Naive thymus-derived CD8-positive, alpha-beta T cell (primary cell): ENCODE measurements around the gene GSX2. TPM values are rescaled to one million over a fixed set of nuclear protein-coding genes. Genes with fewer than 3 reads are reported as not detected.

Experiments
- ATAC-seq, 2 donors: fragments of 150-1000 bp; cut with Tn5 transposase in 1 of 2; sonication (Bioruptor Pico), chemical (Tn5 transposase) in 1 of 2; 1 replicate in 1 of 2; 2 replicates in 1 of 2; pipeline ENCODE4 v1.10.0; 2021; ENCODE audit warnings: mild to moderate bottlenecking in 2 of 2, moderate library complexity in 2 of 2
- POLR2A ChIA-PET: fragments of 350-600 bp; sonication (Branson Sonifier 250); formaldehyde crosslinking; loops from one replicate; lab custom pipeline; 2021; ENCODE audit warnings: antibody characterized with exemption; lab: Charles Lee
- DNase-seq, 10 donors: peaks; one replicate each; pipeline versions ENCODE4 v3.0.0 to v3.0.0-alpha.2; 2020 to 2022
- H3K27ac Mint-ChIP-seq, 10 donors: one replicate each; pipeline ENCODE4 v1.8.0; 2020 to 2022; ENCODE audit warnings: mild to moderate bottlenecking in 10 of 10, mixed read lengths in 10 of 10, moderate library complexity in 4 of 10, inconsistent platforms in 1 of 10
- H3K27me3 Mint-ChIP-seq, 5 donors: one replicate each; pipeline ENCODE4 v1.8.0; 2021 to 2022; ENCODE audit warnings: mixed read lengths in 5 of 5
- H3K36me3 Mint-ChIP-seq, 3 donors: one replicate each; pipeline ENCODE4 v1.8.0; 2020 to 2022; ENCODE audit warnings: mixed read lengths in 3 of 3, mild to moderate bottlenecking in 2 of 3, inconsistent platforms in 1 of 3
- H3K4me1 Mint-ChIP-seq, 4 donors: one replicate each; pipeline ENCODE4 v1.8.0; 2021 to 2022; ENCODE audit warnings: mixed read lengths in 4 of 4
- H3K4me3 Mint-ChIP-seq, 10 donors: one replicate each; pipeline ENCODE4 v1.8.0; 2020 to 2022; ENCODE audit warnings: mild to moderate bottlenecking in 10 of 10, mixed read lengths in 10 of 10, moderate library complexity in 6 of 10, inconsistent platforms in 1 of 10
- H3K9me3 Mint-ChIP-seq, 9 donors: one replicate each; pipeline ENCODE4 v1.8.0; 2020 to 2022; ENCODE audit warnings: mixed read lengths in 9 of 9, mild to moderate bottlenecking in 3 of 9, inconsistent platforms in 1 of 9, moderate library complexity in 1 of 9
- polyA plus RNA-seq, 3 donors: library from polyadenylated mRNA; unstranded; fragments of 300-500 nt; fragmentation: Illumina TruSeq; gene quantifications; one replicate each; pipeline ENCODE4 v1.2.3, GENCODE V29; 2021
- total RNA-seq, 8 experiments: library from RNA in 2 of 8; stranded (reverse) in 2 of 8; gene quantifications; one replicate each; pipeline ENCODE4 v1.2.3 and lab custom pipeline; 2021 to 2026

The GSX2 gene
- total and polyA plus RNA-seq, 5 experiments from 2014 or later, result not detected

GRCh38 chr4:54082168-54082567 is 17.8 kb upstream of the GSX2 start:
- DNase-seq (no peak), ATAC-seq (no peak)
- Mint-ChIP-seq H3K4me3 (no peak overlapping the region), H3K27me3 (peaks cover 0 to 13% (median 10%) of the 10 kb centered on the region in 5 donors), H3K36me3 (peaks cover 0 to 5% (median 0%) of the 10 kb centered on the region in 3 donors), H3K27ac (no peak overlapping the region), H3K9me3 (no peaks in the 10 kb centered on the region), H3K4me1 (no peaks in the 10 kb centered on the region)
- POLR2A ChIA-PET, result no interaction called here

- Mint-ChIP-seq H3K4me3 (no peak overlapping the region), H3K9me3 (no peaks in the 10 kb centered on the region), H3K36me3 (peaks cover 0 to 5% (median 0%) of the 10 kb centered on the region in 3 donors), H3K4me1 (no peaks in the 10 kb centered on the region), H3K27me3 (peaks cover 0 to 18% (median 6%) of the 10 kb centered on the region in 5 donors), H3K27ac (no peak overlapping the region)
- ATAC-seq (no peak), DNase-seq (no peak)
- POLR2A ChIA-PET, result no interaction called here
Observed at GRCh38 chr4:54085284-54085683, 14.7 kb upstream of the GSX2 start.

GRCh38 chr4:54089875-54090274 is 10.1 kb upstream of the GSX2 start:
- Mint-ChIP-seq H3K4me3 (no peak overlapping the region), H3K27me3 (peaks cover 25 to 47% (median 30%) of the 10 kb centered on the region in 5 donors), H3K36me3 (peaks cover 0 to 4% (median 0%) of the 10 kb centered on the region in 3 donors), H3K4me1 (peaks cover 18 to 32% (median 26%) of the 10 kb centered on the region in 4 donors), H3K9me3 (no peaks in the 10 kb centered on the region), H3K27ac (no peak overlapping the region)
- no peak for DNase-seq
- POLR2A ChIA-PET, result no interaction called here
- ATAC-seq, result no peak

GRCh38 chr4:54090404-54090803 is 9.6 kb upstream of the GSX2 start:
- POLR2A ChIA-PET, result interaction anchor here (2.2 kb wide), 1 partner anchor 26 kb away, joined by 8 read pairs; the partner anchor contains the start of gene CHIC2
- Mint-ChIP-seq H3K4me1 (peaks cover 18 to 32% (median 27%) of the 10 kb centered on the region in 4 donors), H3K27me3 (peaks cover 31 to 52% (median 35%) of the 10 kb centered on the region in 5 donors), H3K27ac (no peak overlapping the region), H3K36me3 (peaks cover 0 to 4% (median 0%) of the 10 kb centered on the region in 3 donors), H3K9me3 (no peaks in the 10 kb centered on the region), H3K4me3 (peak overlapping the region in 5 of 10 donors; percentile 8 to 91 (median 42))
- no peak for DNase-seq
- ATAC-seq, result no peak

GRCh38 chr4:54090804-54091623 is 8.9 kb upstream of the GSX2 start:
- peaks cover 0 to 4% (median 1%) of the 10 kb centered on the region in 3 donors for H3K36me3 Mint-ChIP-seq
- ATAC-seq, result peak; percentile 49 to 62
- H3K4me3 Mint-ChIP-seq, result peak overlapping the region; percentile 81 to 96 (median 92)
- peaks cover 35 to 56% (median 41%) of the 10 kb centered on the region in 5 donors for H3K27me3 Mint-ChIP-seq
- POLR2A ChIA-PET, result interaction anchor here (1.3 to 2.2 kb wide), 2 partner anchors 24 to 27 kb away, joined by 6 to 8 read pairs; partner anchors contain the start of gene CHIC2
- DNase-seq, result peak in 1 of 10 donors; percentile 24
- H3K9me3 Mint-ChIP-seq, result no peaks in the 10 kb centered on the region
- peaks cover 19 to 34% (median 29%) of the 10 kb centered on the region in 4 donors for H3K4me1 Mint-ChIP-seq
- H3K27ac Mint-ChIP-seq, result peak overlapping the region in 7 of 10 donors; percentile 16 to 66 (median 33)

- Mint-ChIP-seq H3K27ac (peak overlapping the region in 9 of 10 donors; percentile 4 to 90 (median 74)), H3K27me3 (peaks cover 43 to 62% (median 49%) of the 10 kb centered on the region in 5 donors), H3K4me1 (peaks cover 25 to 41% (median 29%) of the 10 kb centered on the region in 4 donors), H3K36me3 (peaks cover 0 to 4% (median 3%) of the 10 kb centered on the region in 3 donors), H3K9me3 (no peaks in the 10 kb centered on the region), H3K4me3 (peak overlapping the region; percentile 81 to 96 (median 92))
- POLR2A ChIA-PET, result interaction anchor here (1.3 to 2.2 kb wide), 2 partner anchors 25 to 28 kb away, joined by 6 to 8 read pairs; partner anchors contain the start of gene CHIC2
- ATAC-seq (peak; percentile 89 to 90), DNase-seq (peak; percentile 65 to 92 (median 75))
Observed at GRCh38 chr4:54091637-54092404, 8.1 kb upstream of the GSX2 start.

GRCh38 chr4:54092405-54093323 is 7.3 kb upstream of the GSX2 start:
- Mint-ChIP-seq H3K36me3 (peaks cover 0 to 4% (median 3%) of the 10 kb centered on the region in 3 donors), H3K4me3 (peak overlapping the region; percentile 81 to 96 (median 92)), H3K9me3 (no peaks in the 10 kb centered on the region), H3K27ac (no peak overlapping the region), H3K4me1 (peaks cover 25 to 41% (median 29%) of the 10 kb centered on the region in 4 donors), H3K27me3 (peaks cover 49 to 69% (median 57%) of the 10 kb centered on the region in 5 donors)
- no peak for DNase-seq
- POLR2A ChIA-PET, result interaction anchor here (1.7 to 2.2 kb wide), 2 partner anchors 28 to 29 kb away, joined by 7 to 8 read pairs; partner anchors contain the start of gene CHIC2
- no peak for ATAC-seq

- peaks cover 58 to 78% (median 67%) of the 10 kb centered on the region in 5 donors for H3K27me3 Mint-ChIP-seq
- ATAC-seq, result peak in 1 of 2 donors; percentile 34
- H3K4me1 Mint-ChIP-seq, result peaks cover 26 to 45% (median 32%) of the 10 kb centered on the region in 4 donors
- H3K36me3 Mint-ChIP-seq, result peaks cover 0 to 4% (median 3%) of the 10 kb centered on the region in 3 donors
- H3K4me3 Mint-ChIP-seq, result peak overlapping the region in 9 of 10 donors; percentile 41 to 96 (median 63)
- DNase-seq, result no peak
- H3K9me3 Mint-ChIP-seq, result no peaks in the 10 kb centered on the region
- H3K27ac Mint-ChIP-seq, result no peak overlapping the region
- POLR2A ChIA-PET, result interaction anchor here (1.2 to 1.7 kb wide), 2 partner anchors 30 to 42 kb away, joined by 5 to 7 read pairs; partner anchors contain the start of gene CHIC2
Observed at GRCh38 chr4:54093324-54094240, 6.4 kb upstream of the GSX2 start.

- DNase-seq (no peak), ATAC-seq (no peak)
- Mint-ChIP-seq H3K27me3 (peaks cover 66 to 86% (median 74%) of the 10 kb centered on the region in 5 donors), H3K4me3 (peak overlapping the region in 1 of 10 donors; percentile 62), H3K36me3 (peaks cover 0 to 4% (median 3%) of the 10 kb centered on the region in 3 donors), H3K4me1 (peaks cover 27 to 53% (median 40%) of the 10 kb centered on the region in 4 donors), H3K9me3 (no peaks in the 10 kb centered on the region), H3K27ac (no peak overlapping the region)
- POLR2A ChIA-PET, result interaction anchor here (1.2 kb wide), 1 partner anchor 42 kb away, joined by 5 read pairs; no protein-coding TSS in a partner anchor
Observed at GRCh38 chr4:54094451-54094850, 5.5 kb upstream of the GSX2 start.

GRCh38 chr4:54095110-54095825 is 4.7 kb upstream of the GSX2 start:
- peak overlapping the region in 1 of 10 donors; percentile 60 for H3K27ac Mint-ChIP-seq
- H3K27me3 Mint-ChIP-seq, result peaks cover 68 to 95% (median 76%) of the 10 kb centered on the region in 5 donors
- H3K4me3 Mint-ChIP-seq, result no peak overlapping the region
- DNase-seq, result no peak
- H3K9me3 Mint-ChIP-seq, result no peaks in the 10 kb centered on the region
- peaks cover 31 to 62% (median 46%) of the 10 kb centered on the region in 4 donors for H3K4me1 Mint-ChIP-seq
- POLR2A ChIA-PET, result interaction anchor here (1.2 kb wide), 1 partner anchor 41 kb away, joined by 5 read pairs; no protein-coding TSS in a partner anchor
- ATAC-seq, result no peak
- peaks cover 0 to 4% (median 3%) of the 10 kb centered on the region in 3 donors for H3K36me3 Mint-ChIP-seq
